ENCODE measurements around the gene SYNE3. TPM values are rescaled to one million over a fixed set of nuclear protein-coding genes. Genes with fewer than 3 reads are reported as not detected.

Gene SYNE3
- polyA plus RNA-seq, 1 donor (not counting 4 experiments of a cell fraction or from before 2014, with no cell fraction given), result 1.0 TPM

DNA sequence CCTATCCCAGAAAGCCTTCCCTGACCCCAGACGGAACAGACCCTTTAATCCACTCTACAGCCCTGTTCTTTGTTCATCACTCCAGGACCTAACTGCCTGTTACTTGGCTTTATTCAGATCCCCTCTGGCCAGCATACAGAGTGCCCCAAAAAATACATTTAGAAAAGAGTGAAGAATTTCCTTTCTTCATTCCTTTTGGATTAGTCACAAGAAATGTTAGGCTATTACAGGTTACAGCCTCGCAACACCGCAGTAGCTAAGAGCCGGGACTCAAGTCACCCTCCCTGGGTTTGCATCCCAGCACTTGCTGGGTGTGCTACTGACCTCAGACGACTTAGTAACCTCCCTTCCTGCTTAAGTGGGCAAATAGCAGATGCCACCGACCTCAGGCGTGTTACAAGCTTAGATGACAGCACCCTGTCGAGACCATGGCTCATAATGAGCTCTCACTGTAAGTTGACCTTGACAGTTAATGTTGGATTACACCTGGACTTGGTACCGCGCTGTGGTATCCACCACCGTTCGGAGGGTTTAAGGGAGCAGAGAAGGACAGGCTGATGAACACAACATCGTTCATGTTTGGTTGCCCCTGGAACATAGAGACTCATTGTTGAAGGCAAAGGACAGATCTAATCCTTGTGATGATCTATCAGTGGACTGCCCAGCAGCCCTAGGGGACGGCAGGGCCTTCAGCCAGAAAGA lies 31.3 kb upstream of the SYNE3 start:
- Histone ChIP-seq H3K9me3 (ENCODE audit: control insufficient read depth, low read depth, low read length) (peaks cover 4% of the 10 kb centered on the region), H3K36me3 (ENCODE audit: control insufficient read depth in 2 of 2, extremely low read depth in 1 of 2, insufficient read depth in 2 of 2, low read length in 2 of 2) (no peaks in the 10 kb centered on the region), H3K79me2 (ENCODE audit: control insufficient read depth, insufficient read depth, low read length) (peaks cover 4% of the 10 kb centered on the region), H2AFZ (ENCODE audit: control insufficient read depth, low read length) (no peak overlapping the region), H3K27me3 (ENCODE audit: control insufficient read depth, extremely low read depth, insufficient read depth, low read length) (no peaks in the 10 kb centered on the region), H4K20me1 (ENCODE audit: control insufficient read depth, extremely low read depth, insufficient read depth, low read length) (no peaks in the 10 kb centered on the region), H3K4me3 (ENCODE audit: control insufficient read depth in 2 of 3, extremely low read depth in 1 of 3, insufficient read depth in 2 of 3, low read depth in 1 of 3, low read length in 3 of 3) (no peak overlapping the region), H3K9me1 (ENCODE audit: control insufficient read depth, extremely low read depth, insufficient read depth, low read length) (peaks cover 3% of the 10 kb centered on the region), H3K27ac (ENCODE audit: control insufficient read depth, insufficient read depth, low read length) (no peak overlapping the region), H3K4me2 (ENCODE audit: control insufficient read depth, extremely low read depth, insufficient read depth, low read depth, low read length) (peak overlapping the region; percentile 39), H3K4me1 (ENCODE audit: control insufficient read depth, extremely low read depth, insufficient read depth, low read length) (peaks cover 21% of the 10 kb centered on the region), H3K9ac (ENCODE audit: control insufficient read depth, extremely low read depth, insufficient read depth, low read length) (no peak overlapping the region)
- dilution Hi-C loops (cut with MboI; ENCODE audit: extremely low pct_ligation_motif_present, low sequenced_read_pairs), result no loop called here
- DNase-seq (ENCODE audit: low read depth, low spot score) (no peak), FAIRE-seq (peak; percentile 58)
- TF ChIP-seq EZH2 (IDR thresholded peaks at IDR 0.05; ENCODE audit: low read length), result no peak
- TF ChIP-seq, protein P1, sequence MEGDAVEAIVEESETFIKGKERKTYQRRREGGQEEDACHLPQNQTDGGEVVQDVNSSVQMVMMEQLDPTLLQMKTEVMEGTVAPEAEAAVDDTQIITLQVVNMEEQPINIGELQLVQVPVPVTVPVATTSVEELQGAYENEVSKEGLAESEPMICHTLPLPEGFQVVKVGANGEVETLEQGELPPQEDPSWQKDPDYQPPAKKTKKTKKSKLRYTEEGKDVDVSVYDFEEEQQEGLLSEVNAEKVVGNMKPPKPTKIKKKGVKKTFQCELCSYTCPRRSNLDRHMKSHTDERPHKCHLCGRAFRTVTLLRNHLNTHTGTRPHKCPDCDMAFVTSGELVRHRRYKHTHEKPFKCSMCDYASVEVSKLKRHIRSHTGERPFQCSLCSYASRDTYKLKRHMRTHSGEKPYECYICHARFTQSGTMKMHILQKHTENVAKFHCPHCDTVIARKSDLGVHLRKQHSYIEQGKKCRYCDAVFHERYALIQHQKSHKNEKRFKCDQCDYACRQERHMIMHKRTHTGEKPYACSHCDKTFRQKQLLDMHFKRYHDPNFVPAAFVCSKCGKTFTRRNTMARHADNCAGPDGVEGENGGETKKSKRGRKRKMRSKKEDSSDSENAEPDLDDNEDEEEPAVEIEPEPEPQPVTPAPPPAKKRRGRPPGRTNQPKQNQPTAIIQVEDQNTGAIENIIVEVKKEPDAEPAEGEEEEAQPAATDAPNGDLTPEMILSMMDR (optimal IDR thresholded peaks at IDR 0.05 in 1 of 3, IDR thresholded peaks at IDR 0.05 in 1 of 3, conservative IDR thresholded peaks at IDR 0.05 in 1 of 3; ENCODE audit: extremely low read depth in 1 of 3, insufficient read depth in 2 of 3, low read length in 3 of 3), result no peak

DNA sequence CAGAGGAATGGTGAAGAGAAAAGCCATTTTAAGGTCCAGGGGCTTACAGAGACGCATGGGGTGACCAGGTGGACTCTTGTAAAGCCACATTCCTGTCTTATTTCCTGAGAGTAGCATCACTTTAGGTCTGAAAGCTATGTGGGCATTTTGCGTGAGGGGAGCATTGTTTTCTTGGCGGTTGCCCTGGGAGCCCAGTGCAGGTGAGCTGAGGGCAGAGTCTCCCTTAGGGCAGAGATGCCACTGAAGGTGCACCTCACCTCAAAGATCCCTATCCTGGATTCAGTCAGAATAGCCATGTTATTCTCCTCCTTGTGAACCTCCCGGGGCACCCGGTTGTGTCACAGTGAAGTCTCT lies 30.8 kb upstream of the SYNE3 start:
- H3K79me2 ChIP-seq (ENCODE audit: control insufficient read depth, insufficient read depth, low read length), result peaks cover 7% of the 10 kb centered on the region
- no peak overlapping the region for H3K9ac ChIP-seq (ENCODE audit: control insufficient read depth, extremely low read depth, insufficient read depth, low read length)
- peaks cover 21% of the 10 kb centered on the region for H3K4me1 ChIP-seq (ENCODE audit: control insufficient read depth, extremely low read depth, insufficient read depth, low read length)
- no peak overlapping the region for H3K4me3 ChIP-seq (ENCODE audit: control insufficient read depth in 2 of 3, extremely low read depth in 1 of 3, insufficient read depth in 2 of 3, low read depth in 1 of 3, low read length in 3 of 3)
- DNase-seq (ENCODE audit: low read depth, low spot score) (no peak), FAIRE-seq (no peak)
- no peak overlapping the region for H2AFZ ChIP-seq (ENCODE audit: control insufficient read depth, low read length)
- no peaks in the 10 kb centered on the region for H4K20me1 ChIP-seq (ENCODE audit: control insufficient read depth, extremely low read depth, insufficient read depth, low read length)
- H3K4me2 ChIP-seq (ENCODE audit: control insufficient read depth, extremely low read depth, insufficient read depth, low read depth, low read length), result peak overlapping the region; percentile 39
- no peaks in the 10 kb centered on the region for H3K36me3 ChIP-seq (ENCODE audit: control insufficient read depth in 2 of 2, extremely low read depth in 1 of 2, insufficient read depth in 2 of 2, low read length in 2 of 2)
- dilution Hi-C loops (cut with MboI; ENCODE audit: extremely low pct_ligation_motif_present, low sequenced_read_pairs), result no loop called here
- no peak overlapping the region for H3K27ac ChIP-seq (ENCODE audit: control insufficient read depth, insufficient read depth, low read length)
- H3K9me3 ChIP-seq (ENCODE audit: control insufficient read depth, low read depth, low read length), result peaks cover 4% of the 10 kb centered on the region
- H3K9me1 ChIP-seq (ENCODE audit: control insufficient read depth, extremely low read depth, insufficient read depth, low read length), result peaks cover 3% of the 10 kb centered on the region
- no peaks in the 10 kb centered on the region for H3K27me3 ChIP-seq (ENCODE audit: control insufficient read depth, extremely low read depth, insufficient read depth, low read length)
- TF ChIP-seq EZH2 (IDR thresholded peaks at IDR 0.05; ENCODE audit: low read length), result no peak
- TF ChIP-seq, protein P1 (optimal IDR thresholded peaks at IDR 0.05 in 1 of 3, IDR thresholded peaks at IDR 0.05 in 1 of 3, conservative IDR thresholded peaks at IDR 0.05 in 1 of 3; ENCODE audit: extremely low read depth in 1 of 3, insufficient read depth in 2 of 3, low read length in 3 of 3), result no peak
